GM18951 (cell line): ENCODE results near the gene STATH.
"Not testable (repeated sequence)": the region's sequence is repeated elsewhere in the genome, so short reads cannot be mapped to it uniquely, and the experiment has no call there.

Experiments
- POLR2A ChIP-seq: IDR thresholded peaks from 4 replicates; pipeline ENCODE4 v1.6.1; 2011; ENCODE audit warnings: mild to moderate bottlenecking; ENCODE audit not compliant: insufficient read length, insufficient read depth; ENCODE audit errors: extremely low read depth
- in situ Hi-C: fragments of 300-500 bp; cut with MboI; formaldehyde crosslinking; loops from one replicate; pipeline ENCODE4 v1.12.0; 2022; ENCODE audit warnings: low sequenced_read_pairs, mixed read lengths, inconsistent platforms; ENCODE audit not compliant: unreplicated experiment

STATH gene

DNA sequence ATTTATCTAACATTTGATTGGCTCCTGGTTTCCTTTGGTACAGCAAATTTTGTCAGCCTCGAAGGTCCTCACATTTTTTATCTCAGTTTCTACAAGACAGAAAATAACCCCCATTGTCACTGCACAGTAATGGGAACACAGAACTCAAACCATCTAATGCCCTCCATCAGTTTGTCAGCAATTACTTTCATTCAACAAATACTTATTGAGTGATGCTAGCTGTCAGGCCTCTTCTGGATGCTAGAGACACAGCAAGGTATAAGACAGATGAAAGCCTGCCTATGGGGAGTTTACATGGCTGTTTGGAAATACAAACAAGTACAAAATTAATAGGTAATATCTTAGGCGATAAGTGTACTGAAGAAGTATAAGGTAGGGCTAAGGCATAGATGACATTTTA, 27.5 kb downstream of the STATH start:
- in situ Hi-C loops, result no loop called here
- no peak for TF ChIP-seq POLR2A

DNA sequence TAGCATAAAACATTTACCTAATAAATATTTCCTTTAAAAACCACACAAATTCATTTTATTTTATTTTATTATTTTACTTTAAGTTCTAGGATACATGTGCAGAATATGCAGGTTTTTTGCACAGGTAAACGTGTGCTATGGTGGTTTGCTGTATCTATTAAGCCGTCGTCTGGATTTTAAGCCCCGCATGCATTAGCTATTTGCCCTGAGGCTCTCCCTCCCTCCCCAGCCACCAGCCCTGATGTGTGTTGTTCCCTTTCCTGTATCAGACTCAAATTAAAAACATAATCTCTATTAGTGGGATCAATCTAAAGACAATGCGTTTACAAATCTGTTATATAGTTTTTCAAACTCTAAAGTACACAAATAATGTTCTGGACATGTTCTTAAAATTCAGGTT, 31.2 kb downstream of the STATH start:
- in situ Hi-C loops, result no loop called here
- no peak for TF ChIP-seq POLR2A

DNA sequence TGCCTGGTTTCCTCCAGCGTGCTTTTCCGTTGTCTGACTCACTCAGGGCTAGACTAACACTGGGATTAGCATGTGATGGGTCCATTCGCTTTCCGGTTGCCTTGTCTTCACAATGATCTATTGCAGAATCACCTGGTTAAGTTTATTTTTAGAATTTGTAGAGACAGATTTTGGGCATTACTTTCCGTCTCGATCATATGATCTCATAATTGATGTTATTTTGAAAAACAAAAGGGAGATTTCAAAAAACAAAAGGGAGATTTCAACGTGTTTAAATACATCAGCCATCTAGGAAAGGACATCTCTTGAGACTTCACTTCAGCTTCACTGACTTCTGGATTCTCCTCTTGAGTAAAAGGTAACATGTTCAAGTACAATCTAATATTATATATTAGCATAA, 32.4 kb downstream of the STATH start, which contains the start of gene HTN3:
Gene HTN3, plus strand, starts transcription at position 301 of the 400 bp plus-strand sequence. CDS start 2,282 bp downstream, outside the sequence.
- in situ Hi-C loops, result not testable (repeated sequence)

DNA sequence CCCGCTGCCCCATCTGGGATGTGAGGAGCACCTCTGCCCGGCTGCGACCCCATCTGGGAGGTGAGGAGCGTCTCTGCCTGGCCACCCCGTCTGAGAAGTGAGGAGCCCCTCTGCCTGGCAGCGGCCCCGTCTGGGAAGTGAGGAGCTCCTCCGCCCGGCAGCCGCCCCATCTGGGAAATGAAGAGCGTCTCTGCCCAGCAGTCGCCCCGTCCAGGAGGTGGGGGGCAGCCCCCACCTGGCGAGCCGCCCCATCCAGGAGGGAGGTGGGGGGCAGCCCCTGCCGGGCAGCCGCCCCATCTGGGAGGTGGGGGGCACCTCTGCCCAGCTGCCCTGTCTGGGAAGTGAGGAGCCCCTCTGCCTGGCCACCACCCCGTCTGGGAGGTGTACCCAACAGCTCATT, 41.8 kb downstream of the STATH start:
- in situ Hi-C loops, result not testable (repeated sequence)

DNA sequence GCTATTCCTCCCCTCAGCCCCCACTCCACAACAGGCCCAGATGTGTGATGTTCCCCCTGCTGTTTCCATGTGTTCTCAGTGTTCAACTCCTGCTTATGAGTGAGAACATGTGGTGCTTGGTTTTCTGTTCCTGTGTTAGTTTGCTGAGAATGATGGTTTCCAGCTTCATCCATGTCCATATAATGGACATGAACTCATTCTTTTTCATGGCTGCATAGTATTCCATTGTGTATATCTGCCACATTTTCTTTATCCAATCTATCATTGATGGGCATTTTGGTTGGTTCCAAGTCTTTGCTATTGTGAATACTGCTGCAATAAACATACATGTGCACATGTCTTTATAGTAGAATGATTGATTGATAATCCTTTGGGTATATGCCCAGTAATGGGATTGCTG, 44.2 kb downstream of the STATH start:
- in situ Hi-C loops, result not testable (repeated sequence)

DNA sequence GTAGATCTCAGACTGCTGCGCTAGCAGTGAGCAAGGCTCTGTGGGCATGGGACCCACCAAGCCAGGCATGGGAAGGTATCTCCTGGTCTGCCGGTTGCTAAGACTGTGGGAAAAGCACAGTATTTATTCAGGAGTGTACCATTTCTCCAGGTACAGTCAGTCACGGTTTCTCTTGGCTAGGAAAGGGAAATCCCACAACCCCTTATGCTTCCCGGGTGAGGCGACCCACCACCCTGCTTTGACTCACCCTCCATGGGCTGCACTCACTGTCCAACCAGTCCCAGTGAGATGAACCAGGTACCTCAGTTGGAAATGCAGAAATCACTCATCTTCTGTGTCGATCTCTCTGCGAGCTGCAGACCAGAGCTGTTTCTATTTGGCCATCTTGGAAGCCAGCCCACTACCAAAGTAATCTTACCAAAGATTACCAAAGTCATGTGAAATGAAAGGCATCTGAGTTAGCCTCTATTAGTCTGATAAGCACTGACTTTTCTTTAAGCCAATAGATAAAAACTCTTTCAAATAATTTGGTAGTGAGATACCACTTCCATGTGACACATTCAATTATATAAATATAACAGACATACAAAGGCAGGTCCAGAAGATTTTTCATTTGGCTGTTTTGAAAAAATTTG, 46.0 kb downstream of the STATH start:
- TF ChIP-seq POLR2A, result no peak
- in situ Hi-C loops, result no loop called here

DNA sequence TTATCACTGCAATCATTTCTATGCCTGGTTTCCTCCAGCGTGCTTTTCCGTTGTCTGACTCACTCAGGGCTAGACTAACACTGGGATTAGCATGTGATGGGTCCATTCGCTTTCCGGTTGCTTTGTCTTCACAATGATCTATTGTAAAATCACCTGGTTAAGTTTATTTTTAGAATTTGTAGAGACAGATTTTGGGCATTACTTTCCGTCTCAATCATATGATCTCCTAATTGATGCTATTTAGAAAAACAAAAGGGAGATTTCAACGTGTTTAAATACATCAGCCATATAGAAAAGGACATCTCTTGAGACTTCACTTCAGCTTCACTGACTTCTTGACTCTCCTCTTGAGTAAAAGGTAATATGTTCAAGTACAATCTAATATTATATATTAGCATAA, 54.4 kb downstream of the STATH start, which contains the start of gene HTN1:
Gene HTN1, plus strand, starts transcription at position 301 of the 400 bp plus-strand sequence. CDS start 2,639 bp downstream, outside the sequence.
- in situ Hi-C loops, result not testable (repeated sequence)
